Measurements from ENCODE around the gene GP1BA. TPM values are rescaled to one million over a fixed set of nuclear protein-coding genes. Genes with fewer than 3 reads are reported as not detected.
A peak's percentile ranks its signal among the peaks of the same experiment; 100 is the strongest.

The GP1BA gene
- total RNA-seq, 1 experiment from 2014 or later, result not detected

DNA sequence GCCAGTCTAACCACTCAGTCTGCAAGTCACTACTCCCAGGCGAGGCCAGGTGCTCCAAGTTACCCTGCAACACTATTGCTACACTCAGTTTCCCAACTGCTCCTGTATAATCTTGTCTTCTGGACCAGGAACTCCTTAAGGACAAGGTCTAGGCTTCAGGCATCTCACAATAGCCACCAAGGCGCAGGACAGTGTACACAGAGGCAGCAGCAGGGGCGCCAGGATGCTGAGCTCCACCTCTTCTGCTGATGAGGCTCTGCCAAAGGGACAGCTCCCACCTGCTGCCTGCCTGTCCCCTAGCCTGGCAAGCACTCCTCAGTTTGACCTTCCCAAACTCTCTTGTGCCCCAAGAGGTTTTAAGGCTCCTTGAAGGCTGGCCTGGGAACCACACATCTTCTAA is 4.4 kb downstream of the GP1BA start:
- ChIA-PET CTCF (interaction anchor here (0.9 kb wide), 1 partner anchor 14 kb away, joined by 3 read pairs; the partner anchor contains the start of gene ENO3), POLR2A (no interaction called here)
- Mint-ChIP-seq H3K27me3 (ENCODE audit: low read depth) (no peaks in the 10 kb centered on the region), H3K9me3 (no peaks in the 10 kb centered on the region), H3K4me1 (peaks cover 25% of the 10 kb centered on the region), H3K36me3 (peaks cover 21% of the 10 kb centered on the region), H3K4me3 (no peak overlapping the region), H3K27ac (peak overlapping the region; percentile 81; the same call in 1 of the 2 replicates)
- DNase-seq (ENCODE audit: low spot score) (no peak), ATAC-seq (no peak)
- TF ChIP-seq ZNF671 (CRISPR knock-in tag; IDR thresholded peaks at IDR 0.05) (no peak), NFATC4 (CRISPR knock-in tag; IDR thresholded peaks at IDR 0.05) (no peak), TEAD4 (CRISPR knock-in tag; IDR thresholded peaks at IDR 0.05) (no peak)

DNA sequence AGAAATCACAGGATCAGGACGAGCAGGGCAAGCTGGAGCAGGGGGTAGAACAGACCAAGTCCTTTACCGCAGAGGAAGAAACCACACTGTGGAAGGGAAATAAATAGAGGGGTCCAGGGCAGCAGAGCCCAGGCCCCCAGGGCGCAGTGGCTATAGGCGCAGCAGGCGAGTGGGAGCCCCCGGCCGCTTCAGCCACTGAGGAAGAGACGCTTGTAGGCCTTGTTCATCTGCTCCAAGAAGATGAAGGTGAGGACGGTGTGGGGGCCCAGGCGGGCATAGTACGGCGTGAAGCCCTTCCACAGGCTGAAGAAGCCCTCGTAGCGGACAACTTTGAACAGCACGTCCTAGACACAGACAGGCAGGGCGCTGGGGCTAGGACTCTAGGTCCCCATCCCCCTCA is 5.5 kb downstream of the GP1BA start:
- ATAC-seq, result no peak
- Mint-ChIP-seq H3K36me3 (peaks cover 28% of the 10 kb centered on the region), H3K4me3 (peak overlapping the region; percentile 96; the same call in 1 of the 2 replicates), H3K27ac (no peak overlapping the region), H3K4me1 (peaks cover 29% of the 10 kb centered on the region), H3K27me3 (ENCODE audit: low read depth) (no peaks in the 10 kb centered on the region), H3K9me3 (no peaks in the 10 kb centered on the region)
- DNase-seq (ENCODE audit: low spot score), result no peak
- TF ChIP-seq ZNF671 (CRISPR knock-in tag; IDR thresholded peaks at IDR 0.05) (no peak), KAT7 (CRISPR knock-in tag; IDR thresholded peaks at IDR 0.05; ENCODE audit: borderline replicate concordance) (no peak), ZNF317 (CRISPR knock-in tag; IDR thresholded peaks at IDR 0.05; ENCODE audit: borderline replicate concordance, low read depth) (no peak), SMAD3 (CRISPR knock-in tag; IDR thresholded peaks at IDR 0.05; ENCODE audit: borderline replicate concordance) (no peak), ESRRA (CRISPR knock-in tag; IDR thresholded peaks at IDR 0.05; ENCODE audit: borderline replicate concordance) (no peak), NFATC4 (CRISPR knock-in tag; IDR thresholded peaks at IDR 0.05) (no peak), MXD4 (CRISPR knock-in tag; IDR thresholded peaks at IDR 0.05; ENCODE audit: borderline replicate concordance) (no peak), JAZF1 (CRISPR knock-in tag; IDR thresholded peaks at IDR 0.05) (no peak), FOXP1 (CRISPR knock-in tag; IDR thresholded peaks at IDR 0.05; ENCODE audit: borderline replicate concordance) (no peak), SOX15 (CRISPR knock-in tag; IDR thresholded peaks at IDR 0.05) (no peak), CREB1 (CRISPR knock-in tag; IDR thresholded peaks at IDR 0.05) (no peak), JUN (CRISPR knock-in tag; IDR thresholded peaks at IDR 0.05) (no peak), ZNF396 (CRISPR knock-in tag; IDR thresholded peaks at IDR 0.05; ENCODE audit: borderline replicate concordance) (no peak), ZNF416 (CRISPR knock-in tag; IDR thresholded peaks at IDR 0.05) (no peak)
- TF ChIP-seq, protein P1, sequence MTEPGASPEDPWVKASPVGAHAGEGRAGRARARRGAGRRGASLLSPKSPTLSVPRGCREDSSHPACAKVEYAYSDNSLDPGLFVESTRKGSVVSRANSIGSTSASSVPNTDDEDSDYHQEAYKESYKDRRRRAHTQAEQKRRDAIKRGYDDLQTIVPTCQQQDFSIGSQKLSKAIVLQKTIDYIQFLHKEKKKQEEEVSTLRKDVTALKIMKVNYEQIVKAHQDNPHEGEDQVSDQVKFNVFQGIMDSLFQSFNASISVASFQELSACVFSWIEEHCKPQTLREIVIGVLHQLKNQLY (CRISPR knock-in tag; IDR thresholded peaks at IDR 0.05), result no peak
- TF ChIP-seq, protein P2, sequence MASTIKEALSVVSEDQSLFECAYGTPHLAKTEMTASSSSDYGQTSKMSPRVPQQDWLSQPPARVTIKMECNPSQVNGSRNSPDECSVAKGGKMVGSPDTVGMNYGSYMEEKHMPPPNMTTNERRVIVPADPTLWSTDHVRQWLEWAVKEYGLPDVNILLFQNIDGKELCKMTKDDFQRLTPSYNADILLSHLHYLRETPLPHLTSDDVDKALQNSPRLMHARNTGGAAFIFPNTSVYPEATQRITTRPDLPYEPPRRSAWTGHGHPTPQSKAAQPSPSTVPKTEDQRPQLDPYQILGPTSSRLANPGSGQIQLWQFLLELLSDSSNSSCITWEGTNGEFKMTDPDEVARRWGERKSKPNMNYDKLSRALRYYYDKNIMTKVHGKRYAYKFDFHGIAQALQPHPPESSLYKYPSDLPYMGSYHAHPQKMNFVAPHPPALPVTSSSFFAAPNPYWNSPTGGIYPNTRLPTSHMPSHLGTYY (CRISPR knock-in tag; IDR thresholded peaks at IDR 0.05), result no peak
- TF ChIP-seq, protein P3, sequence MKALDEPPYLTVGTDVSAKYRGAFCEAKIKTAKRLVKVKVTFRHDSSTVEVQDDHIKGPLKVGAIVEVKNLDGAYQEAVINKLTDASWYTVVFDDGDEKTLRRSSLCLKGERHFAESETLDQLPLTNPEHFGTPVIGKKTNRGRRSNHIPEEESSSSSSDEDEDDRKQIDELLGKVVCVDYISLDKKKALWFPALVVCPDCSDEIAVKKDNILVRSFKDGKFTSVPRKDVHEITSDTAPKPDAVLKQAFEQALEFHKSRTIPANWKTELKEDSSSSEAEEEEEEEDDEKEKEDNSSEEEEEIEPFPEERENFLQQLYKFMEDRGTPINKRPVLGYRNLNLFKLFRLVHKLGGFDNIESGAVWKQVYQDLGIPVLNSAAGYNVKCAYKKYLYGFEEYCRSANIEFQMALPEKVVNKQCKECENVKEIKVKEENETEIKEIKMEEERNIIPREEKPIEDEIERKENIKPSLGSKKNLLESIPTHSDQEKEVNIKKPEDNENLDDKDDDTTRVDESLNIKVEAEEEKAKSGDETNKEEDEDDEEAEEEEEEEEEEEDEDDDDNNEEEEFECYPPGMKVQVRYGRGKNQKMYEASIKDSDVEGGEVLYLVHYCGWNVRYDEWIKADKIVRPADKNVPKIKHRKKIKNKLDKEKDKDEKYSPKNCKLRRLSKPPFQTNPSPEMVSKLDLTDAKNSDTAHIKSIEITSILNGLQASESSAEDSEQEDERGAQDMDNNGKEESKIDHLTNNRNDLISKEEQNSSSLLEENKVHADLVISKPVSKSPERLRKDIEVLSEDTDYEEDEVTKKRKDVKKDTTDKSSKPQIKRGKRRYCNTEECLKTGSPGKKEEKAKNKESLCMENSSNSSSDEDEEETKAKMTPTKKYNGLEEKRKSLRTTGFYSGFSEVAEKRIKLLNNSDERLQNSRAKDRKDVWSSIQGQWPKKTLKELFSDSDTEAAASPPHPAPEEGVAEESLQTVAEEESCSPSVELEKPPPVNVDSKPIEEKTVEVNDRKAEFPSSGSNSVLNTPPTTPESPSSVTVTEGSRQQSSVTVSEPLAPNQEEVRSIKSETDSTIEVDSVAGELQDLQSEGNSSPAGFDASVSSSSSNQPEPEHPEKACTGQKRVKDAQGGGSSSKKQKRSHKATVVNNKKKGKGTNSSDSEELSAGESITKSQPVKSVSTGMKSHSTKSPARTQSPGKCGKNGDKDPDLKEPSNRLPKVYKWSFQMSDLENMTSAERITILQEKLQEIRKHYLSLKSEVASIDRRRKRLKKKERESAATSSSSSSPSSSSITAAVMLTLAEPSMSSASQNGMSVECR (CRISPR knock-in tag; IDR thresholded peaks at IDR 0.05; ENCODE audit: borderline replicate concordance), result no peak
- CTCF ChIA-PET, result interaction anchor here (1.0 kb wide), 1 partner anchor 19 kb away, joined by 3 read pairs; no protein-coding TSS in a partner anchor
- POLR2A ChIA-PET, result no interaction called here
